ENCODE data around the gene RASL10A.

Gene RASL10A

GRCh38 chr22:29337631-29338284 lies 22.3 kb upstream of the RASL10A start:
- no peak for DNase-seq

- no peak for DNase-seq
Observed at GRCh38 chr22:29336751-29337490, 21.4 kb upstream of the RASL10A start.

GRCh38 chr22:29335656-29336055 lies 20.2 kb upstream of the RASL10A start:
- no peak for DNase-seq

GRCh38 chr22:29334696-29335344 lies 19.3 kb upstream of the RASL10A start:
- DNase-seq, result no peak

- DNase-seq, result no peak
Observed at GRCh38 chr22:29334148-29334547, 18.7 kb upstream of the RASL10A start.

- DNase-seq, result no peak
Observed at GRCh38 chr22:29332886-29333496, 17.5 kb upstream of the RASL10A start.

GRCh38 chr22:29331658-29332300 lies 16.3 kb upstream of the RASL10A start:
- DNase-seq, result no peak

GRCh38 chr22:29331213-29331612 lies 15.7 kb upstream of the RASL10A start:
- no peak for DNase-seq

- no peak for DNase-seq
Observed at GRCh38 chr22:29330753-29331152, 15.3 kb upstream of the RASL10A start.

GRCh38 chr22:29330291-29330690 lies 14.8 kb upstream of the RASL10A start:
- no peak for DNase-seq

GRCh38 chr22:29329581-29329980 lies 14.1 kb upstream of the RASL10A start:
- DNase-seq, result no peak

GRCh38 chr22:29328566-29329500 lies 13.3 kb upstream of the RASL10A start:
- no peak for DNase-seq

GRCh38 chr22:29328055-29328454 lies 12.6 kb upstream of the RASL10A start:
- DNase-seq, result no peak

GRCh38 chr22:29327089-29327764 lies 11.7 kb upstream of the RASL10A start:
- DNase-seq, result no peak

GRCh38 chr22:29326481-29326880 lies 11.0 kb upstream of the RASL10A start:
- DNase-seq, result no peak

GRCh38 chr22:29325785-29326315 lies 10.4 kb upstream of the RASL10A start:
- DNase-seq, result no peak

- no peak for DNase-seq
Observed at GRCh38 chr22:29325356-29325755, 9.9 kb upstream of the RASL10A start.

GRCh38 chr22:29323641-29324040 lies 8.1 kb upstream of the RASL10A start:
- DNase-seq, result no peak

- no peak for DNase-seq
Observed at GRCh38 chr22:29320546-29320945, 5.0 kb upstream of the RASL10A start.

GRCh38 chr22:29319072-29319471 lies 3.6 kb upstream of the RASL10A start:
- DNase-seq, result no peak

- DNase-seq, result no peak
Observed at GRCh38 chr22:29317827-29318454, 2.4 kb upstream of the RASL10A start.
